ENCODE data around the gene ASCC2. TPM values are rescaled to one million over a fixed set of nuclear protein-coding genes. Genes with fewer than 3 reads are reported as not detected.

Gene ASCC2
- total RNA-seq, 4 donors from 2014 or later = 19.6 to 35.8 (median 28.5) TPM

DNA sequence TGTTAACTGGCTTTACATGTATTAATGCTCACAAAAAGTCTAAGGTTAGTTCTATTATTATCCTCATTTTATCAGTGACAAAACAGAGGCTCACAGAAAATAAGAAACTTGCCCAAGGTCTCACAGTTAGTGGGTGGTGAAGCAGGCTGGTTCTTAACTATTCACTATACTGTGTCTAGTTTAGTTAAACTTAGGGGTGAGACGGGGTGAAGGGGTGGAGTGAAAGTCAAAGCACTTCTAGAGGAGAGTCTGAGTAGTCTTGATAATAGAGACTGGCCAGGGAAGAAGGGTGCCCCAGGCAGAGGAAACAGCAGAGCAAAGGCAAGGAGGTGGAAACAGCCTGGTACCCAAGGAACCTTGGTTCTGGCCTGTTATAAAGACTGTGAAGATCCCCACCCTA is 4.0 kb downstream of the ASCC2 start:
- TF ChIP-seq EP300 (IDR thresholded peaks at IDR 0.05) (no peak), POLR2A (IDR thresholded peaks at IDR 0.05) (no peak), POLR2AphosphoS5 (IDR thresholded peaks at IDR 0.05) (no peak)
- TF ChIP-seq, protein P1, sequence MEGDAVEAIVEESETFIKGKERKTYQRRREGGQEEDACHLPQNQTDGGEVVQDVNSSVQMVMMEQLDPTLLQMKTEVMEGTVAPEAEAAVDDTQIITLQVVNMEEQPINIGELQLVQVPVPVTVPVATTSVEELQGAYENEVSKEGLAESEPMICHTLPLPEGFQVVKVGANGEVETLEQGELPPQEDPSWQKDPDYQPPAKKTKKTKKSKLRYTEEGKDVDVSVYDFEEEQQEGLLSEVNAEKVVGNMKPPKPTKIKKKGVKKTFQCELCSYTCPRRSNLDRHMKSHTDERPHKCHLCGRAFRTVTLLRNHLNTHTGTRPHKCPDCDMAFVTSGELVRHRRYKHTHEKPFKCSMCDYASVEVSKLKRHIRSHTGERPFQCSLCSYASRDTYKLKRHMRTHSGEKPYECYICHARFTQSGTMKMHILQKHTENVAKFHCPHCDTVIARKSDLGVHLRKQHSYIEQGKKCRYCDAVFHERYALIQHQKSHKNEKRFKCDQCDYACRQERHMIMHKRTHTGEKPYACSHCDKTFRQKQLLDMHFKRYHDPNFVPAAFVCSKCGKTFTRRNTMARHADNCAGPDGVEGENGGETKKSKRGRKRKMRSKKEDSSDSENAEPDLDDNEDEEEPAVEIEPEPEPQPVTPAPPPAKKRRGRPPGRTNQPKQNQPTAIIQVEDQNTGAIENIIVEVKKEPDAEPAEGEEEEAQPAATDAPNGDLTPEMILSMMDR (IDR thresholded peaks at IDR 0.05) = no peak
- Histone ChIP-seq H3K9me3 (no peaks in the 10 kb centered on the region), H3K4me1 (peaks cover 0 to 29% (median 5%) of the 10 kb centered on the region in 3 donors), H3K4me3 (no peak overlapping the region), H3K36me3 (peaks cover 0 to 50% of the 10 kb centered on the region in 2 donors), H3K27ac (no peak overlapping the region), H3K27me3 (no peaks in the 10 kb centered on the region)
- no peak for ATAC-seq
- WGBS, 2 donors (ENCODE audit: low coverage in 1 of 2) = 50% methylated on average over 1 of the region's 1 CpG; no CpG with 5 or more reads in 1 of the 2 donors

DNA sequence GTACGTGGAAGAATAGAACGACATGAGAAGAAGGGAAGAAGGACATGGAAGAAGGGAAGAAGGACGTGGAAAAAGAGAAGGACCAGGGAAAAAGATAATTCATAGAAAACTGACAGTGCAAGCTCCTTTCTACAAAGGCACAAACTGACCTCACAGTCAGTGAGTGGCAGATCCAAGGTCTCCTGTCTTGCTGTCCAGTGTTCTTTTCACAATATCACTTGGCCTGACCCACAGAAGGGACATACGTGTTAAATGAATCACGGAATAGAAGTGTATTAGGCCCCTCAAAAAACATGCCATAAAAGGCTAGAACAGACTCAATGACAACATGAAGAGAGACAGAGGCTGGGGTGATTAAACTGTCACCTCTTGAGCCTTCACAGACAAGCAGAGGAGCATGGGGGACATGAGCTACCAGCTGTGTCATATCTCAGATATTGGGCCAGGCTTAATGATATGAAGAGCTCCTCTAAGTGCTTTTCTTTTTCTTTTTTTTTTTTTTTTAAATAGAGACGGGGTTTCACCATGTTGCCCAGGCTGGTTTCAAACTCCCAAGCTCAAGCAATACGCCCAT is 4.6 kb downstream of the ASCC2 start:
- no peaks in the 10 kb centered on the region for H3K27me3 ChIP-seq
- H3K36me3 ChIP-seq = peaks cover 0 to 56% of the 10 kb centered on the region in 2 donors
- peaks cover 0 to 23% (median 5%) of the 10 kb centered on the region in 3 donors for H3K4me1 ChIP-seq
- no peak overlapping the region for H3K4me3 ChIP-seq
- H3K9me3 ChIP-seq = no peaks in the 10 kb centered on the region
- no peak overlapping the region for H3K27ac ChIP-seq
- TF ChIP-seq EP300 (IDR thresholded peaks at IDR 0.05) (no peak), POLR2A (IDR thresholded peaks at IDR 0.05) (no peak), POLR2AphosphoS5 (IDR thresholded peaks at IDR 0.05) (no peak)
- TF ChIP-seq, protein P1 (IDR thresholded peaks at IDR 0.05) = no peak
- no peak for ATAC-seq
- 84 to 93% methylated on average over 3 to 7 of the region's 7 CpGs for WGBS, 2 donors (ENCODE audit: low coverage in 1 of 2)

GRCh38 chr22:29831958-29832357 is 6.1 kb downstream of the ASCC2 start:
- H3K27me3 ChIP-seq = no peaks in the 10 kb centered on the region
- TF ChIP-seq, protein P1 (IDR thresholded peaks at IDR 0.05) = no peak
- TF ChIP-seq EP300 (IDR thresholded peaks at IDR 0.05) (no peak), POLR2AphosphoS5 (IDR thresholded peaks at IDR 0.05) (no peak), POLR2A (IDR thresholded peaks at IDR 0.05) (no peak)
- 76 to 95% methylated on average over 3 to 5 of the region's 9 CpGs for WGBS, 2 donors (ENCODE audit: low coverage in 1 of 2)
- no peak overlapping the region for H3K27ac ChIP-seq
- H3K9me3 ChIP-seq = no peaks in the 10 kb centered on the region
- H3K4me3 ChIP-seq = no peak overlapping the region
- peaks cover 0 to 67% of the 10 kb centered on the region in 2 donors for H3K36me3 ChIP-seq
- ATAC-seq = no peak
- H3K4me1 ChIP-seq = peaks cover 0 to 14% (median 0%) of the 10 kb centered on the region in 3 donors

DNA sequence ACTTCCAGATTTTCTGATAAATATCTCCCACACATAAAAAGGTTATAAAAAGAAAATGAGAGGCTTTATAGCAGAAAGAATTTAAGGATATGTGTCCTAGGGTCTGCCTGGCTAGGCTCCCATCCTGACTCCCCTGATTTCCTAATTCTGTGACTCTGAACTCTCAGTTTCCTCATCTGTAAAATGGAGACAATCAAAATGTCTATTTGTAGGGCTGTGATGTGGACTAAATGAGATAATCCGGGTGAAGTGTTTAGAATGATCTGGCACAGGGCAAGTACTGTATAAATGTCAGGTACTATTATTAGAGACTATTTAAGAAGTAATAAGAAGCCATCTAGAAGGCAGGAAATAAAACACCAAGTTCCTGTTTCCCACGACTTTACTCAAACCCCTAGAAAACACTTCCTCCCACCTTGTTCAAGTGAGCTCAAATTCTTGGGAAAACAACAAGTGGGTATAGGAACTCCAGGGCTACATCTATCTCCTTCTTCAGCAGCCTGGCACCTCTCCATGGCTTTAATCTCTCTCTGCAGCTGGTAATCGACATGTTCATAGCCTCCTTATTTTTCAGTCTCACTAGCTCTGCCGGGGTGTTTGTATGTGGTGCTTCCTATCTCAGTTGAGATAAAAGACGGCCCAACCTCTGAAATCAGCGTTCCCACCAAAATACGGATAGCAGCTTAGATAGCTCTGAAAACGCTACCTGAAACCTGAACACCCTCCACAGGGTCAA is 6.7 kb downstream of the ASCC2 start:
- peaks cover 0 to 70% of the 10 kb centered on the region in 2 donors for H3K36me3 ChIP-seq
- no peaks in the 10 kb centered on the region for H3K27me3 ChIP-seq
- H3K27ac ChIP-seq = no peak overlapping the region
- TF ChIP-seq POLR2AphosphoS5 (IDR thresholded peaks at IDR 0.05) (no peak), EP300 (IDR thresholded peaks at IDR 0.05) (no peak), POLR2A (IDR thresholded peaks at IDR 0.05) (no peak)
- TF ChIP-seq, protein P1 (IDR thresholded peaks at IDR 0.05) = no peak
- no peak for ATAC-seq
- H3K4me1 ChIP-seq = peaks cover 0 to 8% (median 0%) of the 10 kb centered on the region in 3 donors
- 67 to 83% methylated on average over 5 to 6 of the region's 8 CpGs for WGBS, 2 donors (ENCODE audit: low coverage in 1 of 2)
- H3K4me3 ChIP-seq = no peak overlapping the region
- H3K9me3 ChIP-seq = no peaks in the 10 kb centered on the region
